WTC11 (cell line): ENCODE data around the gene PFN1. TPM values are rescaled to one million over a fixed set of nuclear protein-coding genes. Genes with fewer than 3 reads are reported as not detected.
A peak's percentile ranks its signal among the peaks of the same experiment; 100 is the strongest.

Experiments used
- ATAC-seq: fragments of 200-7000 bp; cut with Tn5 transposase; 2 replicates; pipeline ENCODE4 v1.10.0; 2021; ENCODE audit warnings: mild to moderate bottlenecking, moderate library complexity
- CTCF ChIA-PET: fragments of 300-600 bp; sonication (Branson Sonifier 250); formaldehyde crosslinking; loops from one replicate; lab custom pipeline; 2021; ENCODE audit warnings: antibody characterized with exemption; lab: Charles Lee
- POLR2A ChIA-PET: fragments of 350-600 bp; sonication (Branson Sonifier 250); formaldehyde crosslinking; loops from one replicate; lab custom pipeline; 2021; ENCODE audit warnings: antibody characterized with exemption; lab: Charles Lee
- DNase-seq: peaks from one replicate; pipeline ENCODE4 v3.0.0; 2021; ENCODE audit warnings: low spot score
- H3K27ac Mint-ChIP-seq: 2 replicates; pipeline ENCODE4 v1.8.0; 2021; ENCODE audit warnings: mixed read lengths
- H3K27me3 Mint-ChIP-seq: 2 replicates; pipeline ENCODE4 v1.8.0; 2021; ENCODE audit warnings: low read depth, mild to moderate bottlenecking, moderate library complexity, mixed read lengths
- H3K36me3 Mint-ChIP-seq: 2 replicates; pipeline ENCODE4 v1.8.0; 2021; ENCODE audit warnings: mixed read lengths
- H3K4me1 Mint-ChIP-seq: 2 replicates; pipeline ENCODE4 v1.8.0; 2022; ENCODE audit warnings: mixed read lengths
- H3K4me3 Mint-ChIP-seq: 2 replicates; pipeline ENCODE4 v1.8.0; 2021; ENCODE audit warnings: mild to moderate bottlenecking, moderate library complexity, mixed read lengths
- H3K9me3 Mint-ChIP-seq: 2 replicates; pipeline ENCODE4 v1.8.0; 2021; ENCODE audit warnings: mixed read lengths
- CREM ChIP-seq: sonication (generic); formaldehyde crosslinking; IDR thresholded peaks from 2 replicates; pipeline ENCODE4 v1.8.1; 2022; ENCODE audit warnings: mild to moderate bottlenecking, missing genetic modification reagents, moderate library complexity
- E2F1 ChIP-seq: sonication (generic); formaldehyde crosslinking; IDR thresholded peaks from 2 replicates; pipeline ENCODE4 v1.8.0; 2022; ENCODE audit warnings: mild to moderate bottlenecking, missing genetic modification reagents
- E2F5 ChIP-seq: sonication (generic); formaldehyde crosslinking; IDR thresholded peaks from 2 replicates; pipeline ENCODE4 v1.8.1; 2022; ENCODE audit warnings: mild to moderate bottlenecking, moderate library complexity, missing genetic modification reagents
- ERG ChIP-seq: fragments of 250-450 bp; sonication (Bioruptor Pico); IDR thresholded peaks from 2 replicates; pipeline ENCODE4 v1.8.0; 2021; ENCODE audit warnings: mild to moderate bottlenecking
- IRF1 ChIP-seq: sonication (generic); formaldehyde crosslinking; IDR thresholded peaks from 2 replicates; pipeline ENCODE4 v1.8.0; 2023; ENCODE audit warnings: missing genetic modification reagents
- JUN ChIP-seq: sonication (generic); formaldehyde crosslinking; IDR thresholded peaks from 2 replicates; pipeline ENCODE4 v1.8.0; 2023; ENCODE audit warnings: mild to moderate bottlenecking, missing genetic modification reagents
- MYBL2 ChIP-seq: sonication (generic); formaldehyde crosslinking; IDR thresholded peaks from 2 replicates; pipeline ENCODE4 v1.8.1; 2023; ENCODE audit warnings: mild to moderate bottlenecking, moderate library complexity, missing genetic modification reagents
- NFE2L1 ChIP-seq: sonication (generic); formaldehyde crosslinking; IDR thresholded peaks from 2 replicates; pipeline ENCODE4 v1.8.1; 2023; ENCODE audit warnings: missing genetic modification reagents
- NFYB ChIP-seq: sonication (generic); formaldehyde crosslinking; conservative IDR thresholded peaks from 2 replicates; pipeline ENCODE4 v1.8.0; 2022; ENCODE audit warnings: low read depth, missing genetic modification reagents
- NR3C1 ChIP-seq: sonication (generic); formaldehyde crosslinking; conservative IDR thresholded peaks from 2 replicates; pipeline ENCODE4 v1.8.1; 2023; ENCODE audit warnings: low read depth, mild to moderate bottlenecking, missing genetic modification reagents
- OVOL2 ChIP-seq: fragments of 250-450 bp; sonication (Bioruptor Pico); IDR thresholded peaks from 2 replicates; pipeline ENCODE4 v1.9.0; 2021; ENCODE audit warnings: mild to moderate bottlenecking, borderline replicate concordance
- RELA ChIP-seq: sonication (generic); formaldehyde crosslinking; IDR thresholded peaks from 2 replicates; pipeline ENCODE4 v1.8.1; 2022; ENCODE audit warnings: missing genetic modification reagents, mild to moderate bottlenecking, borderline replicate concordance
- RORB ChIP-seq: fragments of 250-450 bp; sonication (Bioruptor Pico); IDR thresholded peaks from 2 replicates; pipeline ENCODE4 v1.9.0; 2021; ENCODE audit warnings: mild to moderate bottlenecking
- SP1 ChIP-seq: sonication (generic); formaldehyde crosslinking; conservative IDR thresholded peaks from 2 replicates; pipeline ENCODE4 v1.8.1; 2022; ENCODE audit warnings: missing genetic modification reagents
- TCF7 ChIP-seq: sonication (generic); formaldehyde crosslinking; IDR thresholded peaks from 2 replicates; pipeline ENCODE4 v1.8.0; 2022; ENCODE audit warnings: mild to moderate bottlenecking, low read depth, missing genetic modification reagents, moderate library complexity
- TEAD1 ChIP-seq: sonication (generic); formaldehyde crosslinking; IDR thresholded peaks from 2 replicates; pipeline ENCODE4 v1.8.0; 2022; ENCODE audit warnings: mild to moderate bottlenecking, missing genetic modification reagents
- TEAD4 ChIP-seq: sonication (generic); formaldehyde crosslinking; IDR thresholded peaks from 2 replicates; pipeline ENCODE4 v1.8.0; 2022; ENCODE audit warnings: mild to moderate bottlenecking, missing genetic modification reagents
- USF1 ChIP-seq: sonication (generic); formaldehyde crosslinking; IDR thresholded peaks from 2 replicates; pipeline ENCODE4 v1.8.0; 2022; ENCODE audit warnings: mild to moderate bottlenecking, missing genetic modification reagents
- USF2 ChIP-seq: sonication (generic); formaldehyde crosslinking; IDR thresholded peaks from 2 replicates; pipeline ENCODE4 v1.8.1; 2023; ENCODE audit warnings: mild to moderate bottlenecking, missing genetic modification reagents, moderate library complexity
- ZBTB21 ChIP-seq: sonication (generic); formaldehyde crosslinking; IDR thresholded peaks from 2 replicates; pipeline ENCODE4 v1.8.1; 2023; ENCODE audit warnings: mild to moderate bottlenecking, missing genetic modification reagents, borderline replicate concordance
- ZBTB43 ChIP-seq: sonication (generic); formaldehyde crosslinking; IDR thresholded peaks from 2 replicates; pipeline ENCODE4 v1.8.1; 2023; ENCODE audit warnings: mild to moderate bottlenecking, missing genetic modification reagents
- ZNF138 ChIP-seq: sonication (generic); formaldehyde crosslinking; conservative IDR thresholded peaks from 2 replicates; pipeline ENCODE4 v1.8.1; 2022; ENCODE audit warnings: mild to moderate bottlenecking, moderate library complexity, missing genetic modification reagents
- ZNF232 ChIP-seq: sonication (generic); formaldehyde crosslinking; IDR thresholded peaks from 2 replicates; pipeline ENCODE4 v1.8.0; 2022; ENCODE audit warnings: mild to moderate bottlenecking, missing genetic modification reagents
- ZNF423 ChIP-seq: fragments of 250-450 bp; sonication (Bioruptor Pico); IDR thresholded peaks from 2 replicates; pipeline ENCODE4 v2.1.2; 2022; ENCODE audit warnings: mild to moderate bottlenecking, moderate library complexity
- ZNF532 ChIP-seq: fragments of 250-450 bp; sonication (Bioruptor Pico); IDR thresholded peaks from 2 replicates; pipeline ENCODE4 v1.9.0; 2021; ENCODE audit warnings: mild to moderate bottlenecking, borderline replicate concordance
- ZNF671 ChIP-seq: fragments of 250-450 bp; sonication (Bioruptor Pico); IDR thresholded peaks from 2 replicates; pipeline ENCODE4 v1.8.0; 2021; ENCODE audit warnings: mild to moderate bottlenecking
- total RNA-seq: library from RNA; stranded (reverse); gene quantifications from 3 replicates; pipeline ENCODE4 v1.2.3, GENCODE V29; 2021

Gene PFN1
- total RNA-seq, 1 experiment from 2014 or later = 1,289 TPM

GRCh38 chr17:4966844-4967538 is 18.7 kb upstream of the PFN1 start:
- Mint-ChIP-seq H3K4me1 (peaks cover 22% of the 10 kb centered on the region), H3K4me3 (no peak overlapping the region), H3K9me3 (peaks cover 13% of the 10 kb centered on the region), H3K27me3 (peaks cover 10% of the 10 kb centered on the region), H3K27ac (peak overlapping the region; percentile 90), H3K36me3 (peaks cover 20% of the 10 kb centered on the region)
- DNase-seq = peak; percentile 97
- POLR2A ChIA-PET = interaction anchor here (0.6 to 4.8 kb wide), 16 partner anchors 9 to 70 kb away, joined by 3 to 45 read pairs (median 4); partner anchors contain the start of genes C17orf107, CAMTA2, CHRNE and ENO3
- peak; percentile 93 for ATAC-seq
- CTCF ChIA-PET = interaction anchor here (0.9 to 3.2 kb wide), 20 partner anchors 10 to 271 kb away, joined by 3 to 49 read pairs (median 6); partner anchors contain the start of genes ARRB2, C17orf107, CAMTA2 and ENO3
- TF ChIP-seq NR3C1 (CRISPR knock-in tag) = no peak
- TF ChIP-seq OVOL2 (CRISPR knock-in tag) = no peak
- TF ChIP-seq E2F5 (CRISPR knock-in tag) = peak; percentile 63; the same call in 1 of the 2 replicates
- peak; percentile 97 for TF ChIP-seq NFYB
- no peak for TF ChIP-seq ERG (CRISPR knock-in tag)
- peak; percentile 64; the same call in 1 of the 2 replicates for TF ChIP-seq JUN (CRISPR knock-in tag)
- 0 out of 2 replicates have a peak, but pooled peaks have one; percentile 22 for TF ChIP-seq RELA
- no peak for TF ChIP-seq IRF1 (CRISPR knock-in tag)
- peak; percentile 66; the same call in 1 of the 2 replicates for TF ChIP-seq TEAD4
- 0 out of 2 replicates have a peak, but pooled peaks have one; percentile 48 for TF ChIP-seq ZBTB43 (CRISPR knock-in tag)
- TF ChIP-seq ZNF671 = no peak
- TF ChIP-seq ZNF532 = no peak
- TF ChIP-seq E2F1 (CRISPR knock-in tag) = 0 out of 2 replicates have a peak, but pooled peaks have one; percentile 57
- peak; percentile 85; the same call in 1 of the 2 replicates for TF ChIP-seq MYBL2 (CRISPR knock-in tag)
- TF ChIP-seq TCF7 (CRISPR knock-in tag) = no peak
- TF ChIP-seq ZBTB21 (CRISPR knock-in tag) = peak; percentile 0; the same call in 1 of the 2 replicates
- peak; percentile 63 for TF ChIP-seq SP1 (CRISPR knock-in tag)
- TF ChIP-seq USF2 (CRISPR knock-in tag) = 0 out of 2 replicates have a peak, but pooled peaks have one; percentile 34
- TF ChIP-seq ZNF423 (CRISPR knock-in tag) = peak; percentile 85
- TF ChIP-seq RORB = no peak
- no peak for TF ChIP-seq TEAD1 (CRISPR knock-in tag)
- TF ChIP-seq NFE2L1 = peak; percentile 81; the same call in 1 of the 2 replicates
- no peak for TF ChIP-seq ZNF138
- 0 out of 2 replicates have a peak, but pooled peaks have one; percentile 58 for TF ChIP-seq ZNF232 (CRISPR knock-in tag)
- peak; percentile 37; the same call in 1 of the 2 replicates for TF ChIP-seq CREM (CRISPR knock-in tag)
- TF ChIP-seq USF1 (CRISPR knock-in tag) = peak; percentile 54; the same call in 1 of the 2 replicates
